ENCODE results near the gene BCAR1.

GRCh38 chr16:75241412-75241811 is 10.0 kb downstream of the BCAR1 start:
- TF ChIP-seq JUN (CRISPR knock-in tag; IDR thresholded peaks at IDR 0.05) (no peak), CBFB (CRISPR knock-in tag; IDR thresholded peaks at IDR 0.05; ENCODE audit: low read depth) (no peak)
- TF ChIP-seq, protein P1, sequence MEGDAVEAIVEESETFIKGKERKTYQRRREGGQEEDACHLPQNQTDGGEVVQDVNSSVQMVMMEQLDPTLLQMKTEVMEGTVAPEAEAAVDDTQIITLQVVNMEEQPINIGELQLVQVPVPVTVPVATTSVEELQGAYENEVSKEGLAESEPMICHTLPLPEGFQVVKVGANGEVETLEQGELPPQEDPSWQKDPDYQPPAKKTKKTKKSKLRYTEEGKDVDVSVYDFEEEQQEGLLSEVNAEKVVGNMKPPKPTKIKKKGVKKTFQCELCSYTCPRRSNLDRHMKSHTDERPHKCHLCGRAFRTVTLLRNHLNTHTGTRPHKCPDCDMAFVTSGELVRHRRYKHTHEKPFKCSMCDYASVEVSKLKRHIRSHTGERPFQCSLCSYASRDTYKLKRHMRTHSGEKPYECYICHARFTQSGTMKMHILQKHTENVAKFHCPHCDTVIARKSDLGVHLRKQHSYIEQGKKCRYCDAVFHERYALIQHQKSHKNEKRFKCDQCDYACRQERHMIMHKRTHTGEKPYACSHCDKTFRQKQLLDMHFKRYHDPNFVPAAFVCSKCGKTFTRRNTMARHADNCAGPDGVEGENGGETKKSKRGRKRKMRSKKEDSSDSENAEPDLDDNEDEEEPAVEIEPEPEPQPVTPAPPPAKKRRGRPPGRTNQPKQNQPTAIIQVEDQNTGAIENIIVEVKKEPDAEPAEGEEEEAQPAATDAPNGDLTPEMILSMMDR (IDR thresholded peaks at IDR 0.05) = no peak

Data from WTC11 (cell line).